ENCODE results near the gene ADGRG6.

The ADGRG6 gene

GRCh38 chr6:142377497-142377848 is 75.7 kb downstream of the ADGRG6 start:
- no peak for TF ChIP-seq SPI1 (IDR thresholded peaks at IDR 0.05; ENCODE audit: low read depth, low read length)
- TF ChIP-seq TAF1 (IDR thresholded peaks at IDR 0.05; ENCODE audit: low read depth, low read length), result no peak
- TF ChIP-seq POLR2A (IDR thresholded peaks at IDR 0.05; ENCODE audit: low read depth, low read length), result no peak
- TF ChIP-seq PAX5 (IDR thresholded peaks at IDR 0.05; ENCODE audit: insufficient read depth, low read length, severe bottlenecking), result no peak
- no peak for TF ChIP-seq POU2F2 (IDR thresholded peaks at IDR 0.05; ENCODE audit: low read depth, low read length)
- no peak for TF ChIP-seq POLR2AphosphoS5 (IDR thresholded peaks at IDR 0.05; ENCODE audit: low read depth, low read length)
- DNase-seq (ENCODE audit: insufficient read length, low spot score) (no peak), FAIRE-seq (no peak)

- FAIRE-seq, result no peak
- TF ChIP-seq POLR2A (IDR thresholded peaks at IDR 0.05; ENCODE audit: low read depth, low read length) (no peak), POU2F2 (IDR thresholded peaks at IDR 0.05; ENCODE audit: low read depth, low read length) (no peak), POLR2AphosphoS5 (IDR thresholded peaks at IDR 0.05; ENCODE audit: low read depth, low read length) (no peak), PAX5 (IDR thresholded peaks at IDR 0.05; ENCODE audit: insufficient read depth, low read length, severe bottlenecking) (no peak), TAF1 (IDR thresholded peaks at IDR 0.05; ENCODE audit: low read depth, low read length) (no peak), SPI1 (IDR thresholded peaks at IDR 0.05; ENCODE audit: low read depth, low read length) (no peak)
Observed at GRCh38 chr6:142378138-142378875, 76.5 kb downstream of the ADGRG6 start.

GRCh38 chr6:142380626-142381025 is 78.8 kb downstream of the ADGRG6 start:
- FAIRE-seq, result no peak
- DNase-seq (ENCODE audit: insufficient read length, low spot score), result no peak

More at GRCh38 chr6:142378138-142378875, 76.5 kb downstream of the ADGRG6 start:
- DNase-seq (ENCODE audit: insufficient read length, low spot score), result no peak

GRCh38 chr6:142381181-142381580 is 79.4 kb downstream of the ADGRG6 start:
- DNase-seq (ENCODE audit: insufficient read length, low spot score) (no peak), FAIRE-seq (no peak)
- TF ChIP-seq POU2F2 (IDR thresholded peaks at IDR 0.05; ENCODE audit: low read depth, low read length) (no peak), PAX5 (IDR thresholded peaks at IDR 0.05; ENCODE audit: insufficient read depth, low read length, severe bottlenecking) (no peak), POLR2A (IDR thresholded peaks at IDR 0.05; ENCODE audit: low read depth, low read length) (no peak), POLR2AphosphoS5 (IDR thresholded peaks at IDR 0.05; ENCODE audit: low read depth, low read length) (no peak), SPI1 (IDR thresholded peaks at IDR 0.05; ENCODE audit: low read depth, low read length) (no peak), TAF1 (IDR thresholded peaks at IDR 0.05; ENCODE audit: low read depth, low read length) (no peak)

More at GRCh38 chr6:142380626-142381025, 78.8 kb downstream of the ADGRG6 start:
- TF ChIP-seq POLR2A (IDR thresholded peaks at IDR 0.05; ENCODE audit: low read depth, low read length) (no peak), TAF1 (IDR thresholded peaks at IDR 0.05; ENCODE audit: low read depth, low read length) (no peak), SPI1 (IDR thresholded peaks at IDR 0.05; ENCODE audit: low read depth, low read length) (no peak), PAX5 (IDR thresholded peaks at IDR 0.05; ENCODE audit: insufficient read depth, low read length, severe bottlenecking) (no peak), POU2F2 (IDR thresholded peaks at IDR 0.05; ENCODE audit: low read depth, low read length) (no peak), POLR2AphosphoS5 (IDR thresholded peaks at IDR 0.05; ENCODE audit: low read depth, low read length) (no peak)

- TF ChIP-seq POLR2AphosphoS5 (IDR thresholded peaks at IDR 0.05; ENCODE audit: low read depth, low read length), result no peak
- TF ChIP-seq POLR2A (IDR thresholded peaks at IDR 0.05; ENCODE audit: low read depth, low read length), result no peak
- no peak for TF ChIP-seq TAF1 (IDR thresholded peaks at IDR 0.05; ENCODE audit: low read depth, low read length)
- TF ChIP-seq SPI1 (IDR thresholded peaks at IDR 0.05; ENCODE audit: low read depth, low read length), result no peak
- TF ChIP-seq POU2F2 (IDR thresholded peaks at IDR 0.05; ENCODE audit: low read depth, low read length), result no peak
- TF ChIP-seq PAX5 (IDR thresholded peaks at IDR 0.05; ENCODE audit: insufficient read depth, low read length, severe bottlenecking), result no peak
- FAIRE-seq (no peak), DNase-seq (ENCODE audit: insufficient read length, low spot score) (no peak)
Observed at GRCh38 chr6:142381845-142382378, 80.1 kb downstream of the ADGRG6 start.

GRCh38 chr6:142384519-142385254 is 82.9 kb downstream of the ADGRG6 start:
- DNase-seq (ENCODE audit: insufficient read length, low spot score) (no peak), FAIRE-seq (no peak)
- TF ChIP-seq POLR2A (IDR thresholded peaks at IDR 0.05; ENCODE audit: low read depth, low read length) (no peak), TAF1 (IDR thresholded peaks at IDR 0.05; ENCODE audit: low read depth, low read length) (no peak), PAX5 (IDR thresholded peaks at IDR 0.05; ENCODE audit: insufficient read depth, low read length, severe bottlenecking) (no peak), SPI1 (IDR thresholded peaks at IDR 0.05; ENCODE audit: low read depth, low read length) (no peak), POLR2AphosphoS5 (IDR thresholded peaks at IDR 0.05; ENCODE audit: low read depth, low read length) (no peak), POU2F2 (IDR thresholded peaks at IDR 0.05; ENCODE audit: low read depth, low read length) (no peak)

GRCh38 chr6:142385352-142385751 is 83.5 kb downstream of the ADGRG6 start:
- TF ChIP-seq POLR2AphosphoS5 (IDR thresholded peaks at IDR 0.05; ENCODE audit: low read depth, low read length) (no peak), POLR2A (IDR thresholded peaks at IDR 0.05; ENCODE audit: low read depth, low read length) (no peak), TAF1 (IDR thresholded peaks at IDR 0.05; ENCODE audit: low read depth, low read length) (no peak), PAX5 (IDR thresholded peaks at IDR 0.05; ENCODE audit: insufficient read depth, low read length, severe bottlenecking) (no peak), POU2F2 (IDR thresholded peaks at IDR 0.05; ENCODE audit: low read depth, low read length) (no peak), SPI1 (IDR thresholded peaks at IDR 0.05; ENCODE audit: low read depth, low read length) (no peak)
- no peak for DNase-seq (ENCODE audit: insufficient read length, low spot score)
- no peak for FAIRE-seq

- DNase-seq (ENCODE audit: insufficient read length, low spot score) (no peak), FAIRE-seq (no peak)
- TF ChIP-seq POLR2AphosphoS5 (IDR thresholded peaks at IDR 0.05; ENCODE audit: low read depth, low read length), result no peak
- no peak for TF ChIP-seq PAX5 (IDR thresholded peaks at IDR 0.05; ENCODE audit: insufficient read depth, low read length, severe bottlenecking)
- TF ChIP-seq POLR2A (IDR thresholded peaks at IDR 0.05; ENCODE audit: low read depth, low read length), result no peak
- TF ChIP-seq SPI1 (IDR thresholded peaks at IDR 0.05; ENCODE audit: low read depth, low read length), result no peak
- no peak for TF ChIP-seq TAF1 (IDR thresholded peaks at IDR 0.05; ENCODE audit: low read depth, low read length)
- no peak for TF ChIP-seq POU2F2 (IDR thresholded peaks at IDR 0.05; ENCODE audit: low read depth, low read length)
Observed at GRCh38 chr6:142386657-142387056, 84.8 kb downstream of the ADGRG6 start.
